SK-N-SH (cell line): Measurements from ENCODE around the gene SRSF7. TPM values are rescaled to one million over a fixed set of nuclear protein-coding genes. Genes with fewer than 3 reads are reported as not detected.

ENCODE experiments used
- CTCF ChIA-PET: fragments of 300-600, 350-600 bp; formaldehyde crosslinking; extraction: SDS; loops from one replicate; lab custom pipeline; 2021; lab: Yijun Ruan, JAX
- POLR2A ChIA-PET: fragments of 350-600 bp; sonication (Branson Sonifier 250); formaldehyde crosslinking; extraction: SDS; loops from one replicate; lab custom pipeline; 2020; ENCODE audit warnings: antibody characterized with exemption, inconsistent platforms; lab: Yijun Ruan, JAX
- DNase-seq: peaks from one replicate; pipeline ENCODE4 v3.0.0; 2012
- H2AFZ ChIP-seq: fragments of 200-600 bp; sonication (generic); 2 replicates; pipeline ENCODE4 v1.8.1; 2016; ENCODE audit warnings: antibody characterized with exemption, mild to moderate bottlenecking, low read depth
- H3F3A ChIP-seq: fragments of 200-600 bp; sonication (generic); replicated peaks from 2 replicates; pipeline ENCODE3; 2016; ENCODE audit warnings: antibody characterized with exemption, mild to moderate bottlenecking; ENCODE audit not compliant: insufficient read depth
- H3K27ac ChIP-seq, 2 experiments: fragments of 200-500 bp in 1 of 2; fragments of 200-600 bp in 1 of 2; sonication (Bioruptor generic) in 1 of 2; sonication (generic), shearing (Covaris generic) in 1 of 2; 2 replicates each; pipeline versions ENCODE4 v1.5.1 to v1.6.1; 2014 to 2016; ENCODE audit warnings: low read depth in 2 of 2, inconsistent platforms in 1 of 2, low read length in 1 of 2, mild to moderate bottlenecking in 1 of 2, mixed read lengths in 1 of 2
- H3K27me3 ChIP-seq: fragments of 200-600 bp; sonication (generic), shearing (Covaris generic); 2 replicates; pipeline ENCODE4 v1.6.1; 2016; ENCODE audit warnings: mixed run types; ENCODE audit not compliant: insufficient read depth
- H3K36me3 ChIP-seq, 2 experiments: fragments of 200-500 bp in 1 of 2; fragments of 200-600 bp in 1 of 2; sonication (Bioruptor generic) in 1 of 2; sonication (generic) in 1 of 2; replicated peaks in 1 of 2; 2 replicates each; pipeline versions ENCODE3 to v1.5.1; 2014 to 2016; ENCODE audit warnings: low read length in 1 of 2, mild to moderate bottlenecking in 1 of 2; ENCODE audit not compliant: insufficient read depth in 2 of 2, control insufficient read depth in 1 of 2
- H3K4me1 ChIP-seq, 2 experiments: fragments of 200-500 bp in 1 of 2; fragments of 200-600 bp in 1 of 2; sonication (Bioruptor generic) in 1 of 2; sonication (generic), shearing (Covaris generic) in 1 of 2; 2 replicates each; pipeline versions ENCODE4 v1.5.1 to v1.6.1; 2014 to 2016; ENCODE audit warnings: low read depth in 1 of 2, low read length in 1 of 2, mixed run types in 1 of 2; ENCODE audit not compliant: insufficient read depth in 2 of 2, control insufficient read depth in 1 of 2
- H3K4me2 ChIP-seq: fragments of 200-600 bp; sonication (generic), shearing (Covaris generic); 2 replicates; pipeline ENCODE4 v1.6.1; 2017; ENCODE audit warnings: mixed run types
- H3K4me3 ChIP-seq, 2 experiments: fragments of 200-500 bp in 1 of 2; fragments of 200-600 bp in 1 of 2; sonication (Bioruptor generic) in 1 of 2; sonication (generic), shearing (Covaris generic) in 1 of 2; 2 replicates each; pipeline versions ENCODE4 v1.5.1 to v1.8.1; 2014 to 2016; ENCODE audit warnings: low read depth in 2 of 2, inconsistent platforms in 1 of 2, low read length in 1 of 2, mild to moderate bottlenecking in 1 of 2, mixed read lengths in 1 of 2, moderate library complexity in 1 of 2
- H3K79me2 ChIP-seq: fragments of 200-600 bp; sonication (generic); 2 replicates; pipeline ENCODE4 v1.8.1; 2017; ENCODE audit warnings: mild to moderate bottlenecking; ENCODE audit not compliant: insufficient read depth
- H3K9ac ChIP-seq: fragments of 200-600 bp; sonication (generic); 2 replicates; pipeline ENCODE4 v1.6.1; 2017; ENCODE audit warnings: mixed run types
- H3K9me2 ChIP-seq: fragments of 200-600 bp; sonication (generic); 2 replicates; pipeline ENCODE4 v1.6.1; 2017; ENCODE audit warnings: mixed run types
- H3K9me3 ChIP-seq: fragments of 200-600 bp; sonication (generic); 2 replicates; pipeline ENCODE4 v1.6.1; 2017; ENCODE audit warnings: mixed run types, mild to moderate bottlenecking, moderate library complexity
- H4K20me1 ChIP-seq: fragments of 200-600 bp; sonication (generic); 2 replicates; pipeline ENCODE4 v1.6.1; 2017; ENCODE audit warnings: mild to moderate bottlenecking, mixed run types; ENCODE audit not compliant: insufficient read depth
- CHD2 ChIP-seq: fragments of 150-350 bp; IDR thresholded peaks from 2 replicates; pipeline ENCODE4 v1.6.1; 2018; ENCODE audit warnings: low read length; ENCODE audit not compliant: partially characterized antibody
- GATA2 ChIP-seq: sonication (generic); formaldehyde crosslinking; IDR thresholded peaks from 2 replicates; pipeline ENCODE4 v1.5.0; 2020; ENCODE audit warnings: mild to moderate bottlenecking, missing genetic modification reagents
- JUND ChIP-seq: IDR thresholded peaks from 2 replicates; pipeline ENCODE4 v1.4.0; 2012
- MEF2A ChIP-seq: IDR thresholded peaks from 2 replicates; pipeline ENCODE4 v1.4.0; 2012; ENCODE audit warnings: low read depth, borderline replicate concordance
- NFIC ChIP-seq: IDR thresholded peaks from 2 replicates; pipeline ENCODE4 v1.4.0; 2012; ENCODE audit warnings: borderline replicate concordance
- POLR2AphosphoS5 ChIP-seq: IDR thresholded peaks from 2 replicates; pipeline ENCODE4 v1.6.1; 2012; ENCODE audit warnings: low read depth, low read length
- RCOR1 ChIP-seq: fragments of 150-350 bp; IDR thresholded peaks from 2 replicates; pipeline ENCODE4 v1.6.1; 2017; ENCODE audit warnings: antibody characterized with exemption, low read length
- TAF1 ChIP-seq: IDR thresholded peaks from 2 replicates; pipeline ENCODE4 v1.6.1; 2012; ENCODE audit warnings: low read depth, mild to moderate bottlenecking, low read length, moderate library complexity, borderline replicate concordance
- TCF12 ChIP-seq: IDR thresholded peaks from 2 replicates; pipeline ENCODE4 v1.4.0; 2012
- WGBS: methylation state at CpG from one replicate; pipeline ENCODE4 v1.1.6; 2017; ENCODE audit warnings: low lambda C conversion rate; 5-methylcytosine and 5-hydroxymethylcytosine counted together
- polyA plus RNA-seq, 3 experiments: library from polyadenylated mRNA; depleted of rRNA; stranded (reverse); fragments of >200 nt; gene quantifications; 2 replicates each; pipeline ENCODE4 v1.2.3, GENCODE V29; 2012
- TF ChIP-seq, protein P1 (sequence below): IDR thresholded peaks from 2 replicates; pipeline ENCODE4; 2012
- TF ChIP-seq, protein P2 (sequence below): IDR thresholded peaks from 2 replicates; pipeline ENCODE4 v1.6.1; 2012; ENCODE audit warnings: mild to moderate bottlenecking, low read depth, low read length, moderate library complexity
- TF ChIP-seq, protein P3 (sequence below): fragments of 200-600 bp; sonication (generic); IDR thresholded peaks from 2 replicates; pipeline ENCODE4 v1.6.1; 2017; ENCODE audit warnings: antibody characterized with exemption, mild to moderate bottlenecking, moderate library complexity
- TF ChIP-seq, protein P4 (sequence below): IDR thresholded peaks from 2 replicates; pipeline ENCODE4 v1.4.0; 2012; ENCODE audit warnings: low read depth, borderline replicate concordance

Gene SRSF7
- polyA plus RNA-seq, 1 of the 3 experiments (the other 2 are of a cell fraction), result 199 TPM

DNA sequence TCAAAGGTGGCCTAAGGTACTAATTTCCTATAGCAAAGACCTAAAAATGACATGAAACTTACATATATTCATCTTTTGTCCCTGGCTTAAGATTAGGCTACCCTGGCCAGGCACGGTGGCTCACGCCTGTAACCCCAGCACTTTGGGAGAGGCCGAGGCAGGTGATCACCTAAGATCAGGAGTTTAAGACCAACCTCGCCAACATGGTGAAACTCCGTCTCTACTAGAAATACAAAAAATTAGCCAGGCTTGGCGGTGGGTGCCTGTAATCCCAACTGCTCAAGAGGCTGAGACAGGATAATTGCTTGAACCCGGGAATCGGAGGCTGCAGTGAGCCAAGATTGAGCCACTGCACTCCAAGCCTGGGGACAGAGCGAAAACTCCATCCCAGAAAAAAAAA lies 5.9 kb downstream of the SRSF7 start:
- TF ChIP-seq RCOR1 (no peak), TAF1 (no peak), NFIC (no peak), GATA2 (no peak), POLR2AphosphoS5 (no peak), TCF12 (no peak)
- TF ChIP-seq, protein P1, sequence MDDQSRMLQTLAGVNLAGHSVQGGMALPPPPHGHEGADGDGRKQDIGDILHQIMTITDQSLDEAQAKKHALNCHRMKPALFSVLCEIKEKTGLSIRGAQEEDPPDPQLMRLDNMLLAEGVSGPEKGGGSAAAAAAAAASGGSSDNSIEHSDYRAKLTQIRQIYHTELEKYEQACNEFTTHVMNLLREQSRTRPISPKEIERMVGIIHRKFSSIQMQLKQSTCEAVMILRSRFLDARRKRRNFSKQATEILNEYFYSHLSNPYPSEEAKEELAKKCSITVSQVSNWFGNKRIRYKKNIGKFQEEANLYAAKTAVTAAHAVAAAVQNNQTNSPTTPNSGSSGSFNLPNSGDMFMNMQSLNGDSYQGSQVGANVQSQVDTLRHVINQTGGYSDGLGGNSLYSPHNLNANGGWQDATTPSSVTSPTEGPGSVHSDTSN, result no peak
- TF ChIP-seq, protein P2, sequence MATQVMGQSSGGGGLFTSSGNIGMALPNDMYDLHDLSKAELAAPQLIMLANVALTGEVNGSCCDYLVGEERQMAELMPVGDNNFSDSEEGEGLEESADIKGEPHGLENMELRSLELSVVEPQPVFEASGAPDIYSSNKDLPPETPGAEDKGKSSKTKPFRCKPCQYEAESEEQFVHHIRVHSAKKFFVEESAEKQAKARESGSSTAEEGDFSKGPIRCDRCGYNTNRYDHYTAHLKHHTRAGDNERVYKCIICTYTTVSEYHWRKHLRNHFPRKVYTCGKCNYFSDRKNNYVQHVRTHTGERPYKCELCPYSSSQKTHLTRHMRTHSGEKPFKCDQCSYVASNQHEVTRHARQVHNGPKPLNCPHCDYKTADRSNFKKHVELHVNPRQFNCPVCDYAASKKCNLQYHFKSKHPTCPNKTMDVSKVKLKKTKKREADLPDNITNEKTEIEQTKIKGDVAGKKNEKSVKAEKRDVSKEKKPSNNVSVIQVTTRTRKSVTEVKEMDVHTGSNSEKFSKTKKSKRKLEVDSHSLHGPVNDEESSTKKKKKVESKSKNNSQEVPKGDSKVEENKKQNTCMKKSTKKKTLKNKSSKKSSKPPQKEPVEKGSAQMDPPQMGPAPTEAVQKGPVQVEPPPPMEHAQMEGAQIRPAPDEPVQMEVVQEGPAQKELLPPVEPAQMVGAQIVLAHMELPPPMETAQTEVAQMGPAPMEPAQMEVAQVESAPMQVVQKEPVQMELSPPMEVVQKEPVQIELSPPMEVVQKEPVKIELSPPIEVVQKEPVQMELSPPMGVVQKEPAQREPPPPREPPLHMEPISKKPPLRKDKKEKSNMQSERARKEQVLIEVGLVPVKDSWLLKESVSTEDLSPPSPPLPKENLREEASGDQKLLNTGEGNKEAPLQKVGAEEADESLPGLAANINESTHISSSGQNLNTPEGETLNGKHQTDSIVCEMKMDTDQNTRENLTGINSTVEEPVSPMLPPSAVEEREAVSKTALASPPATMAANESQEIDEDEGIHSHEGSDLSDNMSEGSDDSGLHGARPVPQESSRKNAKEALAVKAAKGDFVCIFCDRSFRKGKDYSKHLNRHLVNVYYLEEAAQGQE, result no peak
- TF ChIP-seq, protein P3, sequence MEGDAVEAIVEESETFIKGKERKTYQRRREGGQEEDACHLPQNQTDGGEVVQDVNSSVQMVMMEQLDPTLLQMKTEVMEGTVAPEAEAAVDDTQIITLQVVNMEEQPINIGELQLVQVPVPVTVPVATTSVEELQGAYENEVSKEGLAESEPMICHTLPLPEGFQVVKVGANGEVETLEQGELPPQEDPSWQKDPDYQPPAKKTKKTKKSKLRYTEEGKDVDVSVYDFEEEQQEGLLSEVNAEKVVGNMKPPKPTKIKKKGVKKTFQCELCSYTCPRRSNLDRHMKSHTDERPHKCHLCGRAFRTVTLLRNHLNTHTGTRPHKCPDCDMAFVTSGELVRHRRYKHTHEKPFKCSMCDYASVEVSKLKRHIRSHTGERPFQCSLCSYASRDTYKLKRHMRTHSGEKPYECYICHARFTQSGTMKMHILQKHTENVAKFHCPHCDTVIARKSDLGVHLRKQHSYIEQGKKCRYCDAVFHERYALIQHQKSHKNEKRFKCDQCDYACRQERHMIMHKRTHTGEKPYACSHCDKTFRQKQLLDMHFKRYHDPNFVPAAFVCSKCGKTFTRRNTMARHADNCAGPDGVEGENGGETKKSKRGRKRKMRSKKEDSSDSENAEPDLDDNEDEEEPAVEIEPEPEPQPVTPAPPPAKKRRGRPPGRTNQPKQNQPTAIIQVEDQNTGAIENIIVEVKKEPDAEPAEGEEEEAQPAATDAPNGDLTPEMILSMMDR, result no peak
- peaks cover 75% of the 10 kb centered on the region for H3F3A ChIP-seq
- no peak overlapping the region for H2AFZ ChIP-seq
- H4K20me1 ChIP-seq, result peaks cover 97% of the 10 kb centered on the region
- H3K9me3 ChIP-seq, result no peaks in the 10 kb centered on the region
- peak overlapping the region in 1 of 2 experiments; percentile 9; a peak in 2 of 4 replicates for H3K27ac ChIP-seq
- DNase-seq, result no peak
- H3K79me2 ChIP-seq, result peaks cover 99% of the 10 kb centered on the region
- no peak overlapping the region for H3K9ac ChIP-seq
- H3K36me3 ChIP-seq, result peaks cover 77 to 94% of the 10 kb centered on the region in 2 experiments
- H3K4me3 ChIP-seq, result no peak overlapping the region
- peaks cover 37 to 52% of the 10 kb centered on the region in 2 experiments for H3K4me1 ChIP-seq
- H3K4me2 ChIP-seq, result no peak overlapping the region
- CTCF ChIA-PET, result interaction anchor here (1.4 to 3.1 kb wide), 3 partner anchors 164 to 190 kb away, joined by 3 to 14 read pairs (median 4); no protein-coding TSS in a partner anchor
- POLR2A ChIA-PET, result interaction anchor here (0.6 kb wide), 1 partner anchor 110 kb away, joined by 3 read pairs; no protein-coding TSS in a partner anchor
- WGBS, result 86% methylated on average over 9 of the region's 9 CpGs
- no peaks in the 10 kb centered on the region for H3K27me3 ChIP-seq
- no peaks in the 10 kb centered on the region for H3K9me2 ChIP-seq

DNA sequence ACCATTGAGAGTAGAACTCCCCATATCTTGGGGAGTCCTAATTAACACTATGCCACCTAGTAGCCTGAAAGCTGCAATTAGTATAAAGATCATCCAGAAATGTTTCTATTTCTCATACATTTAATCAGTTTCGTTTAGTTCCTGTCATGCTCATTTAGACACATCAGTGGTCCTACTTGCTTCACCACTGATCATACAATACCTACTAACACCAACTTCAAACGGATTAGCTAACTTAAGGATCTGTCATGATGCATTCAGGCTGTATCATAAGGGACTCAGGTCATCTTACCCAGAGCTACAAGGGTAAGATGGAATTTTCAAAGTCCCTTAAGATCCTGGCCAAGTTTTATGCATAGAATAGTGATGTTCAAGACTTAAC lies 6.8 kb downstream of the SRSF7 start:
- H3K4me2 ChIP-seq, result no peak overlapping the region
- H3K27me3 ChIP-seq, result no peaks in the 10 kb centered on the region
- H3K9me3 ChIP-seq, result no peaks in the 10 kb centered on the region
- peaks cover 99% of the 10 kb centered on the region for H3K79me2 ChIP-seq
- no peak overlapping the region for H3K9ac ChIP-seq
- no peak for TF ChIP-seq CHD2
- TF ChIP-seq, protein P4, sequence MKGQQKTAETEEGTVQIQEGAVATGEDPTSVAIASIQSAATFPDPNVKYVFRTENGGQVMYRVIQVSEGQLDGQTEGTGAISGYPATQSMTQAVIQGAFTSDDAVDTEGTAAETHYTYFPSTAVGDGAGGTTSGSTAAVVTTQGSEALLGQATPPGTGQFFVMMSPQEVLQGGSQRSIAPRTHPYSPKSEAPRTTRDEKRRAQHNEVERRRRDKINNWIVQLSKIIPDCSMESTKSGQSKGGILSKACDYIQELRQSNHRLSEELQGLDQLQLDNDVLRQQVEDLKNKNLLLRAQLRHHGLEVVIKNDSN, result no peak
- no peak for TF ChIP-seq MEF2A
- no peak for TF ChIP-seq JUND
- 58% methylated on average over 2 of the region's 2 CpGs for WGBS
- H2AFZ ChIP-seq, result no peak overlapping the region
- peaks cover 74 to 95% of the 10 kb centered on the region in 2 experiments for H3K36me3 ChIP-seq
- ChIA-PET POLR2A (interaction anchor here (1.3 to 1.7 kb wide), 3 partner anchors 13 to 211 kb away, joined by 3 to 4 read pairs (median 3); no protein-coding TSS in a partner anchor), CTCF (interaction anchor here (1.2 to 4.0 kb wide), 11 partner anchors 10 to 669 kb away, joined by 3 to 36 read pairs (median 5); partner anchors contain the start of genes CYP1B1 and HNRNPLL)
- H3F3A ChIP-seq, result peaks cover 83% of the 10 kb centered on the region
- H3K4me1 ChIP-seq, result peaks cover 34 to 52% of the 10 kb centered on the region in 2 experiments
- no peak for DNase-seq
- no peak overlapping the region for H3K4me3 ChIP-seq
- H3K9me2 ChIP-seq, result no peaks in the 10 kb centered on the region
- H4K20me1 ChIP-seq, result peaks cover 90% of the 10 kb centered on the region
- H3K27ac ChIP-seq, result peak overlapping the region; percentile 5 to 7; a peak in 1 of 4 replicates
